K562 (cell line): ENCODE measurements around the gene TYRO3. TPM values are rescaled to one million over a fixed set of nuclear protein-coding genes. Genes with fewer than 3 reads are reported as not detected.

Experiments used
- ATAC-seq: fragments of 200-7000 bp; cut with Tn5 transposase; 3 replicates; pipeline ENCODE4 v1.9.1; 2020; ENCODE audit warnings: moderate library complexity
- BruUV-seq: library from RNA; stranded (reverse); fragments of 400-500 nt; replicated peaks from 2 replicates; lab custom pipeline; 2021; lab: Mats Ljungman, UMichigan
- CTCF ChIA-PET: fragments of 300-600 bp; formaldehyde crosslinking; extraction: SDS; loops from one replicate; lab custom pipeline; 2021; ENCODE audit warnings: low intra/inter-chr PET ratio; lab: Yijun Ruan, JAX
- POLR2A ChIA-PET: fragments of 300-600, 350-650 bp; sonication (Branson Sonifier 250); formaldehyde crosslinking; extraction: SDS; loops from one replicate; lab custom pipeline; 2021; ENCODE audit warnings: antibody characterized with exemption, inconsistent platforms; lab: Yijun Ruan, JAX
- DNase-seq, 4 experiments: peaks; one replicate each; pipeline versions ENCODE4 v3.0.0 to v3.0.0-alpha.2; 2011 to 2018; ENCODE audit warnings: low spot score in 3 of 4, mixed read lengths in 3 of 4; ENCODE audit errors: extremely low read depth in 1 of 4
- FAIRE-seq: peaks from 2 replicates; lab custom pipeline; 2011; peaks lifted over from hg19 to GRCh38; lab: Jason Lieb, UNC
- H2AFZ ChIP-seq: 2 replicates; pipeline ENCODE4 v1.6.0; 2011; ENCODE audit warnings: low read depth, low read length, control low read depth, inconsistent platforms
- H3K27ac ChIP-seq: fragments of 200-600 bp; 3 replicates; pipeline ENCODE4 v1.8.0; 2011; ENCODE audit warnings: low read depth, mild to moderate bottlenecking, control low read depth, inconsistent platforms, low read length, moderate library complexity, mixed read lengths; ENCODE audit errors: extremely low read depth
- H3K27me3 ChIP-seq, 2 experiments: fragments of 300-600 bp in 1 of 2; 2 replicates in 1 of 2; 3 replicates in 1 of 2; pipeline versions ENCODE4 v1.6.0 to v1.8.0; 2011; ENCODE audit warnings: inconsistent platforms in 2 of 2, low read length in 2 of 2, mild to moderate bottlenecking in 1 of 2, mixed read lengths in 1 of 2, moderate library complexity in 1 of 2; ENCODE audit not compliant: control insufficient read depth in 2 of 2, insufficient read depth in 2 of 2
- H3K36me3 ChIP-seq: fragments of 300-600 bp; 3 replicates; pipeline ENCODE4 v1.8.0; 2011; ENCODE audit warnings: mild to moderate bottlenecking, low read length, inconsistent platforms; ENCODE audit not compliant: control insufficient read depth, insufficient read depth
- H3K4me1 ChIP-seq, 2 experiments: fragments of 200-600 bp in 1 of 2; replicated peaks in 1 of 2; 2 replicates in 1 of 2; 3 replicates in 1 of 2; pipeline versions ENCODE4 v1.5.1 to v1.8.0; 2011; ENCODE audit warnings: inconsistent platforms in 2 of 2, low read length in 2 of 2, mild to moderate bottlenecking in 1 of 2, mixed read lengths in 1 of 2, moderate library complexity in 1 of 2; ENCODE audit not compliant: control insufficient read depth in 2 of 2, insufficient read depth in 2 of 2
- H3K4me2 ChIP-seq: 2 replicates; pipeline ENCODE4 v1.6.1; 2011; ENCODE audit warnings: low read length, control low read depth, inconsistent platforms, mixed read lengths; ENCODE audit not compliant: insufficient read depth
- H3K4me3 ChIP-seq: fragments of 200-600 bp; sonication (generic), shearing (Covaris generic); 2 replicates; pipeline ENCODE4 v1.5.1; 2016; ENCODE audit warnings: control low read depth, inconsistent platforms
- H3K79me2 ChIP-seq: fragments of 200-600 bp; 3 replicates; pipeline ENCODE4 v1.8.0; 2011; ENCODE audit warnings: low read length, inconsistent platforms; ENCODE audit not compliant: control insufficient read depth, insufficient read depth
- H3K9ac ChIP-seq, 2 experiments: 2 replicates each; pipeline versions ENCODE4 v1.6.0 to v1.6.1; 2011; ENCODE audit warnings: low read depth in 2 of 2, low read length in 2 of 2, control low read depth in 1 of 2, inconsistent platforms in 1 of 2, mild to moderate bottlenecking in 1 of 2, mixed read lengths in 1 of 2; ENCODE audit not compliant: insufficient read depth in 1 of 2
- H3K9me1 ChIP-seq: one replicate; pipeline ENCODE4 v1.6.0; 2011; ENCODE audit warnings: inconsistent platforms, mild to moderate bottlenecking, low read length, moderate library complexity; ENCODE audit not compliant: control insufficient read depth, insufficient read depth
- H3K9me3 ChIP-seq: replicated peaks from 2 replicates; pipeline ENCODE4 v1.5.1; 2011; ENCODE audit warnings: low read depth, low read length, inconsistent platforms; ENCODE audit not compliant: control insufficient read depth, insufficient read depth
- H4K20me1 ChIP-seq: replicated peaks from 2 replicates; pipeline ENCODE4 v1.6.1; 2011; ENCODE audit warnings: low read length, inconsistent platforms, mixed read lengths; ENCODE audit not compliant: control insufficient read depth, insufficient read depth
- CEBPB ChIP-seq: fragments of 450-650 bp; IDR thresholded peaks from 2 replicates; pipeline ENCODE4 v1.6.1; 2016; ENCODE audit warnings: missing genetic modification characterization, missing compliant biosample characterization
- CEBPG ChIP-seq, 3 experiments: fragments of 200-800 bp in 1 of 3; sonication (Bioruptor generic) in 1 of 3; sonication (generic) in 1 of 3; formaldehyde crosslinking in 1 of 3; IDR thresholded peaks in 2 of 3; conservative IDR thresholded peaks in 1 of 3; 2 replicates each; pipeline versions ENCODE4 v1.6.1 to v1.8.0; 2016 to 2022; ENCODE audit warnings: missing compliant biosample characterization in 2 of 3, missing genetic modification characterization in 2 of 3, mild to moderate bottlenecking in 1 of 3, missing genetic modification reagents in 1 of 3
- ELF4 ChIP-seq: fragments of 450-650 bp; formaldehyde crosslinking; IDR thresholded peaks from 2 replicates; pipeline ENCODE4 v1.4.0; 2022; ENCODE audit warnings: missing genetic modification characterization
- FIP1L1 ChIP-seq: fragments of 200-400 bp; formaldehyde crosslinking; IDR thresholded peaks from 2 replicates; pipeline ENCODE4 v1.6.1; 2018; ENCODE audit warnings: mild to moderate bottlenecking, low read depth, low read length; ENCODE audit not compliant: poor library complexity, severe bottlenecking
- HDAC3 ChIP-seq: fragments of 450-650 bp; IDR thresholded peaks from 2 replicates; pipeline ENCODE4 v1.6.1; 2018; ENCODE audit warnings: borderline replicate concordance, mild to moderate bottlenecking, moderate library complexity; ENCODE audit not compliant: partially characterized antibody
- HDAC8 ChIP-seq: fragments of 450-650 bp; IDR thresholded peaks from 2 replicates; pipeline ENCODE4 v1.6.1; 2016; ENCODE audit warnings: mild to moderate bottlenecking, missing genetic modification characterization, moderate library complexity, missing compliant biosample characterization
- KAT7 ChIP-seq: sonication (generic); formaldehyde crosslinking; IDR thresholded peaks from 2 replicates; pipeline ENCODE4 v1.8.0; 2022; ENCODE audit warnings: missing genetic modification reagents, mild to moderate bottlenecking, borderline replicate concordance
- KDM4B ChIP-seq, 2 experiments: fragments of 450-650 bp in 1 of 2; sonication (generic) in 1 of 2; IDR thresholded peaks; 2 replicates each; pipeline ENCODE4 v1.6.1; 2016 to 2017; ENCODE audit warnings: borderline replicate concordance in 2 of 2, antibody characterized with exemption in 1 of 2, low read depth in 1 of 2, mild to moderate bottlenecking in 1 of 2
- NCOR1 ChIP-seq: fragments of 450-650 bp; IDR thresholded peaks from 2 replicates; pipeline ENCODE4 v1.6.1; 2016; ENCODE audit warnings: mild to moderate bottlenecking, moderate library complexity
- USF1 ChIP-seq: sonication (generic); formaldehyde crosslinking; IDR thresholded peaks from 2 replicates; pipeline ENCODE4 v1.9.0; 2022; ENCODE audit warnings: mild to moderate bottlenecking, missing genetic modification reagents
- VEZF1 ChIP-seq: fragments of 200-800 bp; sonication (Bioruptor generic); IDR thresholded peaks from 2 replicates; pipeline ENCODE4 v1.6.1; 2017; ENCODE audit warnings: missing genetic modification characterization, missing compliant biosample characterization
- ZNF639 ChIP-seq, 2 experiments: fragments of 200-800 bp in 1 of 2; sonication (Bioruptor generic) in 1 of 2; sonication (generic) in 1 of 2; formaldehyde crosslinking in 1 of 2; IDR thresholded peaks in 1 of 2; conservative IDR thresholded peaks in 1 of 2; 2 replicates each; pipeline versions ENCODE4 v1.5.0 to v1.6.1; 2016 to 2020; ENCODE audit warnings: missing compliant biosample characterization in 1 of 2, missing genetic modification characterization in 1 of 2, missing genetic modification reagents in 1 of 2
- WGBS: fragments of 100-300 bp; shearing (Covaris generic); methylation state at CpG from one replicate; pipeline ENCODE4 v1.1.6; 2016; ENCODE audit warnings: low coverage, mixed read lengths; ENCODE audit not compliant: insufficient coverage; ENCODE audit errors: missing lambda C conversion rate; 5-methylcytosine and 5-hydroxymethylcytosine counted together
- in situ Hi-C: fragments of 300-500 bp; cut with MboI; formaldehyde crosslinking; loops from 4 replicates; pipeline ENCODE4 v1.15.0; 2018; ENCODE audit warnings: inconsistent platforms, mixed read lengths
- intact Hi-C: fragments of 100-400 bp; cut with micrococcal nuclease; formaldehyde crosslinking; loops from 2 replicates; pipeline ENCODE4 v1.14.2; 2022
- polyA plus RNA-seq, 8 experiments: library from polyadenylated mRNA; depleted of rRNA in 4 of 8; stranded (reverse) in 5 of 8; unstranded in 3 of 8; fragments of >200 nt; fragmentation: Nextera tagmentation in 2 of 8; fragmentation: Illumina TruSeq in 1 of 8; extraction: Ambion mirVana in 2 of 8; extraction: Trizol in 1 of 8; gene quantifications; 2 replicates each; pipeline versions ENCODE4 v1.2.1 to v1.2.3, GENCODE V29; 2011 to 2014; ENCODE audit warnings: inconsistent platforms in 1 of 8, missing spikeins in 1 of 8
- total RNA-seq, 7 experiments: library from RNA; depleted of rRNA in 6 of 7; stranded (reverse); fragments of >200 nt in 6 of 7; fragmentation: Illumina TruSeq in 2 of 7; extraction: Trizol in 2 of 7; gene quantifications; 2 replicates each; pipeline versions ENCODE4 v1.2.1 to v1.2.3, GENCODE V29; 2011 to 2021; ENCODE audit warnings: low replicate concordance in 1 of 7

Gene TYRO3
- total and polyA plus RNA-seq, 9 of the 15 experiments (the other 6 are each of a cell fraction or from before 2014, with no cell fraction given), result 2.6 to 39.6 (median 18.6) TPM

GRCh38 chr15:41571948-41572347 is 12.9 kb downstream of the TYRO3 start:
- POLR2A ChIA-PET, result interaction anchor here (1.3 to 4.8 kb wide), 3 partner anchors 9 to 11 kb away, joined by 3 to 16 read pairs (median 4); no protein-coding TSS in a partner anchor
- CTCF ChIA-PET, result no interaction called here

More at GRCh38 chr15:41571948-41572347, 12.9 kb downstream of the TYRO3 start:
- Histone ChIP-seq H3K36me3 (peaks cover 67% of the 10 kb centered on the region; the same call in 2 of the 3 replicates), H3K4me3 (no peak overlapping the region), H2AFZ (no peak overlapping the region), H3K9me1 (no peaks in the 10 kb centered on the region), H3K27ac (no peak overlapping the region), H3K9ac (no peak overlapping the region), H3K4me2 (no peak overlapping the region), H3K4me1 (peaks cover 19 to 21% of the 10 kb centered on the region in 2 experiments), H3K9me3 (no peaks in the 10 kb centered on the region), H3K27me3 (no peaks in the 10 kb centered on the region), H4K20me1 (no peaks in the 10 kb centered on the region), H3K79me2 (no peaks in the 10 kb centered on the region)
- intact Hi-C loops, result no loop called here
- ATAC-seq (no peak), DNase-seq (no peak), FAIRE-seq (no peak)
- in situ Hi-C loops, result no loop called here
- BruUV-seq, result no TSS peak
- WGBS, result 79% methylated on average over 3 of the region's 3 CpGs
- TF ChIP-seq FIP1L1 (no peak), NCOR1 (no peak), CEBPB (peak; percentile 82), KDM4B (IDR thresholded peaks at IDR 0.05; ENCODE audit: borderline replicate concordance in 2 of 2, low read depth in 1 of 2) (no peak), VEZF1 (CRISPR knock-in tag) (no peak), ZNF639 (CRISPR knock-in tag; conservative IDR thresholded peaks at IDR 0.05 in 1 of 2, IDR thresholded peaks at IDR 0.05 in 1 of 2) (no peak), HDAC8 (tag) (no peak), USF1 (CRISPR knock-in tag) (no peak), ELF4 (no peak), CEBPG (CRISPR knock-in tag; IDR thresholded peaks at IDR 0.05) (0 out of 2 replicates have a peak, but pooled peaks have one; percentile 11), CEBPG (tag; conservative IDR thresholded peaks at IDR 0.05 in 1 of 2, IDR thresholded peaks at IDR 0.05 in 1 of 2) (0 out of 4 replicates have a peak, but pooled peaks of 1 of the 2 experiments have one; percentile 20), HDAC3 (no peak), KAT7 (no peak)
